ENCODE results near the gene PLCB2. TPM values are rescaled to one million over a fixed set of nuclear protein-coding genes. Genes with fewer than 3 reads are reported as not detected.

The PLCB2 gene
- total RNA-seq, 2 donors from 2014 or later, result 17.7 to 32.4 TPM

GRCh38 chr15:40293905-40294895 lies 13.5 kb downstream of the PLCB2 start:
- Histone ChIP-seq H3K4me1 (ENCODE audit: control insufficient read depth in 1 of 2, low read depth in 2 of 2) (peaks cover 0 to 3% of the 10 kb centered on the region in 2 donors), H3K27ac (no peak overlapping the region), H3K4me3 (no peak overlapping the region), H3K36me3 (no peaks in the 10 kb centered on the region), H3K9me3 (no peaks in the 10 kb centered on the region), H3K27me3 (replicated peaks; ENCODE audit: insufficient read depth) (no peaks in the 10 kb centered on the region)
- no peak for DNase-seq (ENCODE audit: low spot score)
- TF ChIP-seq, protein P1, sequence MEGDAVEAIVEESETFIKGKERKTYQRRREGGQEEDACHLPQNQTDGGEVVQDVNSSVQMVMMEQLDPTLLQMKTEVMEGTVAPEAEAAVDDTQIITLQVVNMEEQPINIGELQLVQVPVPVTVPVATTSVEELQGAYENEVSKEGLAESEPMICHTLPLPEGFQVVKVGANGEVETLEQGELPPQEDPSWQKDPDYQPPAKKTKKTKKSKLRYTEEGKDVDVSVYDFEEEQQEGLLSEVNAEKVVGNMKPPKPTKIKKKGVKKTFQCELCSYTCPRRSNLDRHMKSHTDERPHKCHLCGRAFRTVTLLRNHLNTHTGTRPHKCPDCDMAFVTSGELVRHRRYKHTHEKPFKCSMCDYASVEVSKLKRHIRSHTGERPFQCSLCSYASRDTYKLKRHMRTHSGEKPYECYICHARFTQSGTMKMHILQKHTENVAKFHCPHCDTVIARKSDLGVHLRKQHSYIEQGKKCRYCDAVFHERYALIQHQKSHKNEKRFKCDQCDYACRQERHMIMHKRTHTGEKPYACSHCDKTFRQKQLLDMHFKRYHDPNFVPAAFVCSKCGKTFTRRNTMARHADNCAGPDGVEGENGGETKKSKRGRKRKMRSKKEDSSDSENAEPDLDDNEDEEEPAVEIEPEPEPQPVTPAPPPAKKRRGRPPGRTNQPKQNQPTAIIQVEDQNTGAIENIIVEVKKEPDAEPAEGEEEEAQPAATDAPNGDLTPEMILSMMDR (IDR thresholded peaks at IDR 0.05), result no peak
- no peak for ATAC-seq (ENCODE audit: insufficient number of reproducible peaks, low FRiP score, low read depth)

- no peak for DNase-seq (ENCODE audit: low spot score)
- no peak for ATAC-seq (ENCODE audit: insufficient number of reproducible peaks, low FRiP score, low read depth)
- H3K4me1 ChIP-seq (ENCODE audit: control insufficient read depth in 1 of 2, low read depth in 2 of 2), result peaks cover 0 to 3% of the 10 kb centered on the region in 2 donors
- H3K9me3 ChIP-seq, result no peaks in the 10 kb centered on the region
- no peaks in the 10 kb centered on the region for H3K36me3 ChIP-seq
- TF ChIP-seq, protein P1 (IDR thresholded peaks at IDR 0.05), result no peak
- H3K4me3 ChIP-seq, result no peak overlapping the region
- H3K27ac ChIP-seq, result no peak overlapping the region
- no peaks in the 10 kb centered on the region for H3K27me3 ChIP-seq (replicated peaks; ENCODE audit: insufficient read depth)
Observed at GRCh38 chr15:40293006-40293405, 14.7 kb downstream of the PLCB2 start.

DNA sequence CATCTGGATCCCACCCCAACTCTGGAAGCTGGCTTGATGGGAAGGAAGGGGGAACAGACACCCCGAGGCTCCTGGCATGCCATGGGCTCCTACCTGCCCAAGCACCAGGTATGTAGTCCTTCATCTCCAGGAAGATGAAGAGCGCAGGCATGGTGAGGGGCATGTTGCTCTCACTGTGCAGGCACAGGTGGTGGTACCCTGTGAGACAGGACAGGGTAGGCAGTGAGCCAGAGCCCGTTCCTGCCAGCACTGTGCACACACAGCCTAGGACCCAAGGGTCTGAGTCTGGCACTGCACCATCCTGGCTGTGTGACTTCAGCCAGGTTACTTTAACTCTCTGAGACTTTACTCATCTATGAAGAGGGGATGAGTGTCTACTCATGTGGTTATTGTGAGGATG lies 15.5 kb downstream of the PLCB2 start:
- ATAC-seq (ENCODE audit: insufficient number of reproducible peaks, low FRiP score, low read depth), result no peak
- DNase-seq (ENCODE audit: low spot score), result no peak
- H3K27me3 ChIP-seq (replicated peaks; ENCODE audit: insufficient read depth), result no peaks in the 10 kb centered on the region
- H3K4me3 ChIP-seq, result no peak overlapping the region
- H3K4me1 ChIP-seq (ENCODE audit: control insufficient read depth in 1 of 2, low read depth in 2 of 2), result peaks cover 0 to 3% of the 10 kb centered on the region in 2 donors
- no peaks in the 10 kb centered on the region for H3K36me3 ChIP-seq
- H3K9me3 ChIP-seq, result no peaks in the 10 kb centered on the region
- TF ChIP-seq, protein P1 (IDR thresholded peaks at IDR 0.05), result no peak
- H3K27ac ChIP-seq, result no peak overlapping the region

DNA sequence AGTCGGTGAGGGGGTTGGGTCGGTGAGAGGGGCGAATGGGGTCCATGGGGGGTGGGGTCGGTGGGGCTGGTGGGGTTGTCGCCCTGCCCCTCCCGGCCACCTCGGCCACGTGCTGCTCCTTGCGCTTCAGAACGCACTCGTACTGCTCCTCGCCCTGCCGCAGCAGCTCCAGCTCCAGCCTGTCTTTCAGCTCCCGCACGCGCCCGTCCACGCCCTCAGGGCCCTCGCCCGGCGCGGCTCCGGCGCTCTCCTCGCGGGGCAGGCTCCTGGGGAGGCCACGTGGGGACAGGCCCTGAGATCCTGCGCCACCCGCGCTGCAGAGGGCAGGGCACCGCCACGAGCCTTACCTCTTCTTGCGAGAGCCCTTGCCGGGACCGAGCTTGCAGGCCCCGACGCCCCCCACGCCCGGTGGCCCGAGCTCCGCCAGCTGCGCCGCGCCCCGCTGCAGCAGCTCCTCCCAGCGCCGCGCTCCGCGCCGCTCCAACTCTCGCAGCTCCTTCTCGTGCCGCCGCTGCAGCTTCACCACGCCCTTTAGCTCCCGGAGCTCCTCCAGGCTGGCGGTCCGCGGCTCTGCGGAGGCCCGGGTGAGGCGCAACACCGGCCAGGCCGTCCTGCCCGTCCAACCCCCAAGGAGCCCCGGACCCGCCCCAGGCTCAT lies 16.7 kb downstream of the PLCB2 start:
- Histone ChIP-seq H3K4me1 (ENCODE audit: control insufficient read depth in 1 of 2, low read depth in 2 of 2) (peaks cover 0 to 3% of the 10 kb centered on the region in 2 donors), H3K4me3 (peak overlapping the region; percentile 66), H3K36me3 (no peaks in the 10 kb centered on the region), H3K27me3 (replicated peaks; ENCODE audit: insufficient read depth) (no peaks in the 10 kb centered on the region), H3K9me3 (no peaks in the 10 kb centered on the region), H3K27ac (no peak overlapping the region)
- TF ChIP-seq, protein P1 (IDR thresholded peaks at IDR 0.05), result no peak
- DNase-seq (ENCODE audit: low spot score) (no peak), ATAC-seq (ENCODE audit: insufficient number of reproducible peaks, low FRiP score, low read depth) (no peak)

DNA sequence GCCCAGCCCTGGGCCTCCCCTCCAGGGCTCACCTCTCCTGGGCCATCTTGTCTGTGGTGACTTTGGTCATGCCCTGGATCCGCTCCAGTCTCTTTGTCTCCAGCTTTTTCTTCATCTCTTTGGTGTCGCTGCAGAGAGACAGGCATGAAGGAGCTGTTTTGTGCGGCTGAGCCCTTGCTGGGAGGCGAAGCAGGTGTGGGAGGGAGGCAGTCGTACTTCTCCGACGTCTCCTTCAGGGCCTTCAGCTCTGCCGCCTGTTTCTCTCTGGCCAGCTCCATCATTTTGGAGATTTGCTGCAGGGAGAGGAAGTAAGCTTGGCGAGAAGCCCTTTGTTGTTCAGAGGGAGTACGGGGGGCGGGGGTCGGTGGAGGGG lies 17.2 kb downstream of the PLCB2 start:
- Histone ChIP-seq H3K9me3 (no peaks in the 10 kb centered on the region), H3K27me3 (replicated peaks; ENCODE audit: insufficient read depth) (no peaks in the 10 kb centered on the region), H3K4me1 (ENCODE audit: control insufficient read depth in 1 of 2, low read depth in 2 of 2) (peaks cover 0 to 3% of the 10 kb centered on the region in 2 donors), H3K4me3 (no peak overlapping the region), H3K27ac (no peak overlapping the region), H3K36me3 (no peaks in the 10 kb centered on the region)
- DNase-seq (ENCODE audit: low spot score), result no peak
- ATAC-seq (ENCODE audit: insufficient number of reproducible peaks, low FRiP score, low read depth), result no peak
- TF ChIP-seq, protein P1 (IDR thresholded peaks at IDR 0.05), result no peak

Data from thoracic aorta (tissue), 2 donors.